ENCODE results near the gene IL22RA1.

GRCh38 chr1:24069817-24070216 lies 73.1 kb downstream of the IL22RA1 start:
- TF ChIP-seq CTCF (conservative IDR thresholded peaks at IDR 0.05; ENCODE audit: low read length) = no peak
- no peak for TF ChIP-seq EZH2phosphoT487 (IDR thresholded peaks at IDR 0.05; ENCODE audit: borderline replicate concordance)

All from Loucy (cell line).